Activated CD8-positive, alpha-beta T cell treated with anti-CD3 and anti-CD28 coated beads for 36 hours (primary cell): ENCODE measurements around the gene LNX1. TPM values are rescaled to one million over a fixed set of nuclear protein-coding genes. Genes with fewer than 3 reads are reported as not detected.

Source experiments
- ATAC-seq: fragments of 200-7000 bp; cut with Tn5 transposase; one replicate; pipeline ENCODE4 v1.10.0; 2021; ENCODE audit warnings: mild to moderate bottlenecking, moderate library complexity
- CTCF ChIA-PET: fragments of 350-600 bp; sonication (Branson Sonifier 250); formaldehyde crosslinking; loops from one replicate; lab custom pipeline; 2021; ENCODE audit warnings: antibody characterized with exemption; lab: Charles Lee
- POLR2A ChIA-PET: fragments of 350-600 bp; sonication (Branson Sonifier 250); formaldehyde crosslinking; loops from one replicate; lab custom pipeline; 2021; ENCODE audit warnings: antibody characterized with exemption; lab: Charles Lee
- DNase-seq: peaks from one replicate; pipeline ENCODE4 v3.0.0-alpha.2; 2020
- H3K27ac Mint-ChIP-seq: one replicate; pipeline ENCODE4 v1.8.0; 2021; ENCODE audit warnings: mild to moderate bottlenecking, mixed read lengths
- H3K27me3 Mint-ChIP-seq: one replicate; pipeline ENCODE4 v1.8.0; 2021; ENCODE audit warnings: mixed read lengths
- H3K36me3 Mint-ChIP-seq: one replicate; pipeline ENCODE4 v1.8.0; 2021; ENCODE audit warnings: low read depth, mixed read lengths
- H3K4me1 Mint-ChIP-seq: one replicate; pipeline ENCODE4 v1.8.0; 2021; ENCODE audit warnings: low read depth, mixed read lengths
- H3K4me3 Mint-ChIP-seq: one replicate; pipeline ENCODE4 v1.8.0; 2021; ENCODE audit warnings: mild to moderate bottlenecking, moderate library complexity, mixed read lengths
- H3K9me3 Mint-ChIP-seq: one replicate; pipeline ENCODE4 v1.8.0; 2021; ENCODE audit warnings: mixed read lengths
- CTCF ChIP-seq: fragments of 200-600 bp; IDR thresholded peaks from one replicate; pipeline ENCODE4 v1.8.0; 2022; ENCODE audit warnings: antibody characterized with exemption, mild to moderate bottlenecking
- intact Hi-C: fragments of 100-400 bp; cut with micrococcal nuclease; formaldehyde crosslinking; loops from one replicate; pipeline ENCODE4 v1.10.0; 2022
- total RNA-seq, 2 experiments: library from RNA; stranded (reverse); gene quantifications; one replicate each; pipeline ENCODE4 v1.2.3, GENCODE V29; 2021

The LNX1 gene
- total RNA-seq, 2 experiments from 2014 or later: not detected

GRCh38 chr4:53527326-53527725 lies 64.0 kb downstream of the LNX1 start:
- no peaks in the 10 kb centered on the region for H3K9me3 Mint-ChIP-seq
- DNase-seq: no peak
- ChIA-PET CTCF (no interaction called here), POLR2A (interaction anchor here (0.7 kb wide), 1 partner anchor 11 kb away, joined by 3 read pairs; no protein-coding TSS in a partner anchor)
- no peak for TF ChIP-seq CTCF
- no peak overlapping the region for H3K27ac Mint-ChIP-seq
- no peaks in the 10 kb centered on the region for H3K4me1 Mint-ChIP-seq
- intact Hi-C loops: no loop called here
- no peak overlapping the region for H3K4me3 Mint-ChIP-seq
- H3K27me3 Mint-ChIP-seq: peaks cover 16% of the 10 kb centered on the region
- H3K36me3 Mint-ChIP-seq: no peaks in the 10 kb centered on the region
- no peak for ATAC-seq

GRCh38 chr4:53522334-53522733 lies 69.0 kb downstream of the LNX1 start:
- H3K9me3 Mint-ChIP-seq: no peaks in the 10 kb centered on the region
- intact Hi-C loops: no loop called here
- ChIA-PET POLR2A (no interaction called here), CTCF (no interaction called here)
- H3K27me3 Mint-ChIP-seq: peaks cover 11% of the 10 kb centered on the region
- H3K36me3 Mint-ChIP-seq: no peaks in the 10 kb centered on the region
- no peak overlapping the region for H3K27ac Mint-ChIP-seq
- H3K4me3 Mint-ChIP-seq: no peak overlapping the region
- ATAC-seq: no peak
- H3K4me1 Mint-ChIP-seq: no peaks in the 10 kb centered on the region
- DNase-seq: no peak
- no peak for TF ChIP-seq CTCF

GRCh38 chr4:53520116-53520515 lies 71.2 kb downstream of the LNX1 start:
- H3K9me3 Mint-ChIP-seq: no peaks in the 10 kb centered on the region
- no peak for DNase-seq
- H3K27me3 Mint-ChIP-seq: peaks cover 6% of the 10 kb centered on the region
- no peak overlapping the region for H3K4me3 Mint-ChIP-seq
- H3K4me1 Mint-ChIP-seq: no peaks in the 10 kb centered on the region
- ATAC-seq: no peak
- H3K36me3 Mint-ChIP-seq: no peaks in the 10 kb centered on the region
- intact Hi-C loops: no loop called here
- no peak overlapping the region for H3K27ac Mint-ChIP-seq
- CTCF ChIA-PET: interaction anchor here (0.9 to 1.7 kb wide), 2 partner anchors 13 to 714 kb away, joined by 3 to 5 read pairs; no protein-coding TSS in a partner anchor
- POLR2A ChIA-PET: no interaction called here
- TF ChIP-seq CTCF: no peak

GRCh38 chr4:53518807-53519206 lies 72.5 kb downstream of the LNX1 start:
- Mint-ChIP-seq H3K9me3 (no peaks in the 10 kb centered on the region), H3K4me3 (no peak overlapping the region), H3K36me3 (no peaks in the 10 kb centered on the region), H3K27me3 (peaks cover 6% of the 10 kb centered on the region), H3K27ac (no peak overlapping the region), H3K4me1 (no peaks in the 10 kb centered on the region)
- CTCF ChIA-PET: interaction anchor here (1.7 kb wide), 1 partner anchor 715 kb away, joined by 5 read pairs; no protein-coding TSS in a partner anchor
- POLR2A ChIA-PET: no interaction called here
- ATAC-seq (no peak), DNase-seq (no peak)
- TF ChIP-seq CTCF: no peak
- intact Hi-C loops: no loop called here

- no peak overlapping the region for H3K27ac Mint-ChIP-seq
- ChIA-PET CTCF (interaction anchor here (0.9 kb wide), 1 partner anchor 719 kb away, joined by 3 read pairs; no protein-coding TSS in a partner anchor), POLR2A (no interaction called here)
- H3K4me3 Mint-ChIP-seq: no peak overlapping the region
- no peaks in the 10 kb centered on the region for H3K9me3 Mint-ChIP-seq
- DNase-seq: no peak
- TF ChIP-seq CTCF: no peak
- H3K36me3 Mint-ChIP-seq: no peaks in the 10 kb centered on the region
- intact Hi-C loops: no loop called here
- no peaks in the 10 kb centered on the region for H3K4me1 Mint-ChIP-seq
- no peak for ATAC-seq
- H3K27me3 Mint-ChIP-seq: peaks cover 8% of the 10 kb centered on the region
Measured at GRCh38 chr4:53515076-53515475, 76.2 kb downstream of the LNX1 start.
